GM12892 (cell line): Measurements from ENCODE around the gene RRAS.

ENCODE experiments used
- POLR2A ChIP-seq: IDR thresholded peaks from 2 replicates; pipeline ENCODE4 v1.6.1; 2011; ENCODE audit warnings: low read depth, low read length, control low read depth
- POLR2AphosphoS5 ChIP-seq: IDR thresholded peaks from 2 replicates; pipeline ENCODE4 v1.6.1; 2011; ENCODE audit warnings: low read depth, low read length, control low read depth

DNA sequence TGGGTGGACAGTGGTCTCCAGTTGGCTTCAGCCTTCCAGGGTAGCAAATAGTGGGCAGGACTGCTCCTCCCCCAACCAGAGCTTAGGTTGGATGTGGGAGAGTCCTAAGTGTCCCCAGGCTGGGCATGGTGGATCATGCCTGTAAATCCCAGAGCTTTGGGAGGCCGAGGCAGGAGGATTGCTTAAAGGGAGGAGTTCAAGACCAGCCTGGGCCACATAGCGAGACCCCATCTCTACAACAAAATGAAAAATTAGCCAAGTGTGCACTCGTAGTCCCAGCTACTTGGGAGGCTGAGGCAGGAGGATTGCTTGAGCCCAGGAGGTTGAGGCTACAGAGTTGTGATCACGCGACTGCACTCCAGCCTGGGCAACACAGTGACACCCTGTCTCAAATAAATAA is 7.4 kb downstream of the RRAS start:
- TF ChIP-seq POLR2AphosphoS5 (no peak), POLR2A (no peak)
